GM21526 (cell line): ENCODE data around the gene PPP4R2.
"Not testable (repeated sequence)": the region's sequence is repeated elsewhere in the genome, so short reads cannot be mapped to it uniquely, and the experiment has no call there.

Experiments used
- ATAC-seq: cut with Tn5 transposase; IDR thresholded peaks from one replicate; pipeline ENCODE4 v1.9.1; 2021; ENCODE audit warnings: moderate library complexity; ENCODE audit not compliant: unreplicated experiment, low FRiP score

Gene PPP4R2

DNA sequence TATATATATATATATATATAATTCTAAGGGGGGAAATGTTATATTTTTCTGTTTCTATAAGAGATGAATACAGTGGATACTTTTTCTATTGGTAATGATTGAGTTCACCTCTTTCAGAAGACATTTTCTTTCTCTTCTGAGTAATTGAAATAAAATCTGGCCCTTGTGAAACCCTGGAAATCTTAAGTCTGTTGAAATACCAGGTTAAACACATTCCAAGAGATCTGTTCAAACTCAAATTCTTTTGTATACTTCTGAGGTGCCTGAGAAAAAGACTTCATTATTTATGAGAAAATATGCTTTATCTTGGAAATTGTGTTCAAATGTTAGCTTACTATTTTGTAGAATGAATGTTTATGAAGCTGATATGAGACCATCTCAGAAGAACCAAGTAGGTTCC lies 69.6 kb downstream of the PPP4R2 start:
- ATAC-seq, result not testable (repeated sequence)

GRCh38 chr3:73068419-73068818 lies 71.8 kb downstream of the PPP4R2 start:
- no peak for ATAC-seq

- ATAC-seq, result no peak
These were observed 72.6 kb downstream of the PPP4R2 start for GRCh38 chr3:73069187-73069586.

DNA sequence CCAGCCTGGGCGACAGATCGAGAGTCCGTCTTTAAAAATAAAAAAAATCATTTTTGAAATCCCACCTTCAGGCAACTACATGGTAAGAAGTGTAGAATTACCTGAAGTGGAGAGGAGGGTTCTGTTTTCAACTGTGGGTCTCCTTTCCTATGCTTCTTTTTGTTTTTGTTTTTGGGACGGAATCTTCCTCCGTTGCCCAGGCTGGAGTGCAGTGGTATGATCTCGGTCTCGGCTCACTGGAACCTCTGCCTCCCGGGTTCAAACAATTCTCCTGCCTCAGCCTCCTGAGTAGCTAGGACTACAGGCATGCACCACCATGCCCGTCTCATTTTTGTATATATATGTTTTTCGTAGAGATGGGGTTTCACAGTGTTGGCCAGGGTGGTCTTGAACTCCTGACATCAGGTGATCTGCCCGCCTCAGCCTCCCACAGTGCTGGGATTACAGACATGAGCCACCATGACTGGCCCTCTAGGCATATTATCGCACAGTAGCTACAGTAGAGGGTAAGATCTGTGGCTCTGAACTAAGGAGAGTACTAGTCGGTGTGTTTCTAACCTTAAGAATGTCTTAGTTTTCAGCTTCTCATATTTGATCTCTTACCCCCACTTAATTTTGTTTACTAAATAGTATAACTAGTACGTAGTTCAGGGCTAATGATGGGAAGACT lies 73.3 kb downstream of the PPP4R2 start:
- no peak for ATAC-seq

GRCh38 chr3:73070675-73071575 lies 74.3 kb downstream of the PPP4R2 start:
- ATAC-seq, result no peak

- no peak for ATAC-seq
These were observed 75.3 kb downstream of the PPP4R2 start for GRCh38 chr3:73071952-73072351.

DNA sequence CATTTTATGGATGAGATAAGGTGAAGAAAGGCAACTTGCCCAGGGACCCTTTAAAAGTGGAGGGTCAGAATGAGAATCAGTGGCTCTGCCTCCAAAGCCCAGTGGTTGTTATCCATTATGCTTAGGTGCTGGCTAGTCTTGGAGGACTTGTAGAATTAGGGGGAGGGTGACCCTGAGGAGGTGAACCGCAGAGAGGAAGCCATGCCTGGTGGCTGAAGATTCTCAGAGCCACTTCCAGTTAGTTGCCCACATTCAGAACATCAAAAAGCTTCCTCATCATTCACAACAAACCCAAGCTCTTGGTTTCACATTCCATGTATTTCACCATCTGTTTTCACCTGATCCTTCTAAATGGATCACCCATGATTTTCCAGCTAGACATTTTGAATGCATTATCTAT lies 76.0 kb downstream of the PPP4R2 start:
- no peak for ATAC-seq

- ATAC-seq, result no peak
These were observed 76.6 kb downstream of the PPP4R2 start for GRCh38 chr3:73073091-73073707.

GRCh38 chr3:73074781-73075180 lies 78.2 kb downstream of the PPP4R2 start:
- no peak for ATAC-seq

- ATAC-seq, result no peak
These were observed 83.8 kb downstream of the PPP4R2 start for GRCh38 chr3:73080216-73080966.

DNA sequence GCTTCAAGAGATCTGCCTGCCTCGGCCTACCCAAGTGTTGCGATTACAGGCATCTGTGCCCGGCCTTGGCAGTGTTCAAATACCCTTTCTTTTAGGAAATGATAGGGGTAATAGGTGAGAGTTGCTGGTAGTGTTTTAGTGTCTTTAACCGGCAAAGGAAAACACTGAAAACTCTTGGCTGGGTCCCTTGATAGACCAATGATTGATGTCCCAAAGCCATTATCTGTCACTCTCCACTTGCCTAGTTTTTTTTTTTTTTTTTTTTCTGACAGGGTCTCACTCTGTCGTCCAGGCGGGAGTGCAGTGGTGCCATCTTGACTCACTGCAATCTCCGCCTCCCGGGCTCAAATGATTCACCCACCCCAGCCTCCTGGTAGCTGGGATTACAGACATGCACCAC lies 84.5 kb downstream of the PPP4R2 start:
- no peak for ATAC-seq

GRCh38 chr3:73084170-73084569 lies 87.6 kb downstream of the PPP4R2 start:
- ATAC-seq, result no peak

- ATAC-seq, result no peak
These were observed 89.5 kb downstream of the PPP4R2 start for GRCh38 chr3:73086071-73086494.

- no peak for ATAC-seq
These were observed 97.5 kb downstream of the PPP4R2 start for GRCh38 chr3:73094129-73094528.

DNA sequence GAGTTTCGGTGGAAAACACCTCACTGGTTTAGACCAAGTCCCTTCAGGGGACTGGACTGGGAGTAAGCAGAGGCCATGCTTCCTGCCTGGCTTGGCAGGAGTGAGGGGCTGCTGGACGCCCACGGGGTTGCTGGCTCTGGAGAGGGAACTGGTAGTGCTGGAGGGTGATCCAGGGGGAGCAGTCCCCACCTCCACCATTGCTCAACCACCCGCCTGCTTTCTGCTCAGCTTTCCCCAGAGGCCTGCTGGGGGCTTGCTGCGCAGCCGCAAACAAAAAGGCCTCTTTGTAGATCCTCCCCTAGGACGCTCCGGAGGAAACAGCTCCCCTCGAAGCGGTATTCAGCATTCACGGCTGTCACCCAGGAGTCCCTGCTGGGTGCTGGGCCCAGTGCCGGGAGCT lies 98.3 kb downstream of the PPP4R2 start:
- ATAC-seq, result no peak

GRCh38 chr3:73096169-73096568 lies 99.6 kb downstream of the PPP4R2 start:
- no peak for ATAC-seq

- no peak for ATAC-seq
These were observed 101.4 kb downstream of the PPP4R2 start for GRCh38 chr3:73098026-73098425.

DNA sequence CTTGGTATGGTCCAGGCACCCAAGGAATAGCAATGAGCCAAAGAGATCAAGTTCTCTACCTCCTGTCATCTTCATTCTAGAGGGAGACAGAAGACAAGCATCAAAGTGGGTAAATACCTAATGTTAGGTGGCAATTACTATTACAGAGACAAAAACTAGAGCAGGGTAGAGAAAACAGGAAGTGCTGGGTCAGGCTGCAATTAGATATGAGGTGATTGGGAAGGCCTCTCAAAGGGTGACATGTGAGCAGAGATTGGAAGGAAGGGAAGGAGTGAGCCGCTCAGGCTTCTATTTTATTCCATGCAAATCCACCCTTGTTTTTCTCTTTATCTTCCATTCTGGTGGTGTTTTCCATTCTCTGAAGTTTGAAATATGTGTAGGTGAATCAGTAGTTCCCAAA lies 102.3 kb downstream of the PPP4R2 start:
- ATAC-seq, result no peak

DNA sequence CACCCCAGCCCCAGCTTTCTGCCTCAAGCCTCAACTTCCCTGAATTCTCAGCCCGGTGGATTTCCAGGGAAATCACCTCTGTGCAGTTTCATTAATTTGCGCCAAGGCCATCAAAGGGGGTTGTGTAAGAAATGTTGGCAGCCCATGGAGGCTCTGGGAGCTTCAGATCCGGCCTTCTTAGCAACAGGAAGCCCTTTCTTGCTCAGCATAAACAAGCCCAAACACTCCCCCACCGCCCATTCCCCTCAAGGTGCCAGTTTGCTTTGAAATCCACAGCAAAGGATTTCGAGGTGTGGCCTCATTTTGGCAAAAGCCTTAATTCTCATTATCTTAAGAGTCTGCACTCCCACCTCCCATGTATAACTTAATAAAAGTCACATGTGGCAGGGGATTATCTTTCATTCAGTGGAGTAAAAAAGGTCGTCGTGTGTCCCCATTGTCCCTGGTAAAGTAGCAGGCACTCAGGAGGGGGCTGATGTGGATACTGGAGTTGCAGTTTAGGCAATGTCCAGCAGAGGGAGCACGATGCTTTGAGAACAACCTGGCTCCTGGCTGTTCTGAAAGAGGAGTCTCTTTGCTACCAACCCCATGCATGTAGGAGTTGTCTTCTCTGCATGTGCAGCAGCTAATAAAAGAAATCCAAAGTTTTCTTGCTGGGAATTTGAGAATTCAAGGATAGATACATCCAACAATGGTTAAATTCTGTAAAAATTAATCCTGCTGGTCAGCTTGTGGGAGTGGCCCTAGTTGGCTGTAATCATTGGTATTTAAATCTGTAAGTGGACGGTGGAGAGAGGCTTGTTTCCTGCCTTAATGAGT lies 104.3 kb downstream of the PPP4R2 start:
- ATAC-seq, result peak; percentile 81

GRCh38 chr3:73101881-73102280 lies 105.3 kb downstream of the PPP4R2 start:
- no peak for ATAC-seq
